GM19193 (cell line): ENCODE measurements around the gene CCND2.

Experiments used
- POLR2A ChIP-seq: IDR thresholded peaks from 4 replicates; pipeline ENCODE4 v1.6.1; 2011; ENCODE audit not compliant: insufficient read depth, insufficient read length; ENCODE audit errors: extremely low read depth

The CCND2 gene

GRCh38 chr12:4289231-4289878 lies 15.8 kb downstream of the CCND2 start:
- TF ChIP-seq POLR2A = peak; percentile 10

GRCh38 chr12:4289998-4290790 lies 16.6 kb downstream of the CCND2 start:
- TF ChIP-seq POLR2A = peak; percentile 19

GRCh38 chr12:4292341-4293073 lies 18.9 kb downstream of the CCND2 start:
- peak; percentile 47 for TF ChIP-seq POLR2A

GRCh38 chr12:4293299-4293965 lies 19.9 kb downstream of the CCND2 start:
- TF ChIP-seq POLR2A = peak; percentile 24

GRCh38 chr12:4293966-4294505 lies 20.5 kb downstream of the CCND2 start:
- TF ChIP-seq POLR2A = no peak

GRCh38 chr12:4296751-4297150 lies 23.2 kb downstream of the CCND2 start:
- no peak for TF ChIP-seq POLR2A

- peak; percentile 64 for TF ChIP-seq POLR2A
These were observed 24.1 kb downstream of the CCND2 start for GRCh38 chr12:4297617-4298016.

GRCh38 chr12:4300883-4301282 lies 27.3 kb downstream of the CCND2 start:
- TF ChIP-seq POLR2A = no peak

- no peak for TF ChIP-seq POLR2A
These were observed 28.5 kb downstream of the CCND2 start for GRCh38 chr12:4301932-4302501.

GRCh38 chr12:4302881-4303280 lies 29.3 kb downstream of the CCND2 start:
- TF ChIP-seq POLR2A = peak; percentile 45

- TF ChIP-seq POLR2A = no peak
These were observed 30.2 kb downstream of the CCND2 start for GRCh38 chr12:4303750-4304149.

- peak; percentile 36 for TF ChIP-seq POLR2A
These were observed 34.2 kb downstream of the CCND2 start for GRCh38 chr12:4307593-4308333.

GRCh38 chr12:4308334-4308950 lies 34.9 kb downstream of the CCND2 start:
- TF ChIP-seq POLR2A = no peak
